ENCODE data around the gene ABHD1. TPM values are rescaled to one million over a fixed set of nuclear protein-coding genes. Genes with fewer than 3 reads are reported as not detected.
"Not testable (repeated sequence)": the region's sequence is repeated elsewhere in the genome, so short reads cannot be mapped to it uniquely, and the experiment has no call there.

Gene ABHD1
- polyA plus RNA-seq (2013, experiment 1 of 4) = 0.41 TPM
- 0.73 TPM for polyA plus RNA-seq (2013, experiment 2 of 4)
- polyA plus RNA-seq (2013, experiment 3 of 4) = 0.59 TPM
- 0.36 TPM for polyA plus RNA-seq (2013, experiment 4 of 4)

DNA sequence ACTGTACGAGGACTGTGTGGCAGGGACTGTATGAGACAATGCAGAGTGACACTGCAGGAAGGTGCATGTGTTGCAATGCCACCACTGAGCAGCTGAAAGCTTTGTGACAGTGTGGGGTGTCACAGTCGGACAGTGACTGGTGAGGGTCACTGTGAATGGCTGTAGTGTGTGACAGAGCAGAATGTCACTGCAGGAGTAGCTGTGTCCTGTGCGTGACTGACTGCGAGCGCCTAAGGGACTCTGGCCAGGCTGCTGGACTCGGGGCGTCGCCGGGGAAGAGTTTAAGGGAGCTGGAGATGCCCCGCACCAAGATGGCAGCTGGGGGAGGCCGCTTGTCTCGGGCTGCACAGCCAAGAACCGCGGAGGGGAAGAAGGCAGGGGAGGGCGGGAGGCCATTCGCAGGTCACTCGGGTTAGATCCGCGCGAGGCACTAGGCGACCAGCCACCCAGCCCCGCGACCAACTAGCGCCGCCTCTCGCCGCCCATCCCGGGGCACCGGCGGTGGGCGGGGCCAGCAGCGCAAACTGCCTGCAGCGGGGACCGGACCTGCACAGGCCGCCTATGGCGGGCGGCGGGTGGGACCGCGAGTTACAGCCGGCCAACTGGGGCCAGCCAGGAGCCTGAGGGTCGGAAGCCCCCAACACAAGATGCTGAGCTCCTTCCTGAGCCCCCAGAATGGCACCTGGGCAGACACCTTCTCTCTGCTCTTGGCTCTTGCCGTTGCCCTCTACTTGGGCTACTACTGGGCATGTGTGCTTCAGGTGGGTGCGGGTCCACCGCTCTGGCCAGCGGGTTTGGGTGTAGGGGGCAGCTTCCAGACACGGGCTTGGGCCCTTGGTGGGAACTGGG lies at the start of gene ABHD1:
Gene ABHD1 (plus strand): TSS at position 514 of the 849 bp plus-strand sequence. CDS start 134 bp downstream, at position 648.
- peaks cover 8% of the 10 kb centered on the region for H3K4me1 ChIP-seq (ENCODE audit: control insufficient read depth, insufficient read depth, low read length)
- H3K9me3 ChIP-seq (ENCODE audit: control insufficient read depth, low read length) = no peaks in the 10 kb centered on the region
- H3K36me3 ChIP-seq (ENCODE audit: control insufficient read depth, insufficient read depth, low read length) = no peaks in the 10 kb centered on the region
- peak within 1 kb of the TSS; percentile 29 for H3K4me3 ChIP-seq (ENCODE audit: insufficient read depth, low read depth, low read length)
- H3K27me3 ChIP-seq (ENCODE audit: control insufficient read depth, insufficient read depth, low read length, poor library complexity, severe bottlenecking) = peaks cover 62% of the 10 kb centered on the region
- 11 to 12% methylated on average over 47 of the region's 47 CpGs for WGBS, 2 experiments
- H3K27ac ChIP-seq (ENCODE audit: insufficient read depth, low read depth, low read length, poor library complexity, severe bottlenecking) = no peak within 1 kb of the TSS

DNA sequence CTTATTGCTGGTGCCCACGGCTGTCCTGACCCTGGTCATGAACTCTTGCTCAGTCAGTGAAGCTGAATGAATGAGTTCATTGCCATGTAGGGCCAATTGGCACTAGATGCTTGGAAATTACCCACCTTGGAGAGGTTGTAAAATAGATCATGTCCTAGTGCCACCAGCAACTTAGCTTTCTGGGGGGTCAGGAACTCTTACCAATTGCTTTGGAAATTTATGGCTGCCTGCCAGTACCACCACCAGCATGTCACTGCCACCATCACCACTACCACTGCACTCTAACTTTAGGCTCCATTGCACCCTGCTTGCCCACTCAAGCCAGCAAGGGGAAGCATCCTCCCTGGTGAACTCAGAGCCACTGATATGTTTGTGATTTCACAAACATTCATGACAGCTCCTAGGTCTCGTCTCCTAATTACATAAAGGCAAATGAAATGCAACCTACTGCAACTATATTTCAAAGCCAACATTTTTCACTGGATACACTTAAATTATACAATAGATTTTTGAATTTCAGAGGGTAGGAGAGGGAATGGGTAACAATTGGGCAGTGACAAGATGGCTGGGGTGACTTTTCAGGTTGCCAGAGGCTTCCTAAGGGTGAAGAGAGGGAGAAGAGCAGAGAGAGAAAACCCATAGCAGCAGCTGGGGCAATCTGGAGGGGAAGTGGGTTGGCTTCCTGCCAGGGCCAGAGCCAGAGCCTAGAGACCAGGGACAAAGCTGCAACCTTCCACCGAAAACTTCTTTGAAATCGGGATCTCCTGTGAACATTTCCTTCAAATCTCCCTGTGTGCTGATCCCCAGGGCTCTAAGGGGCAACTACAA lies 48.7 kb upstream of the ABHD1 start:
- Histone ChIP-seq H3K9me3 (ENCODE audit: control insufficient read depth, low read length) (no peaks in the 10 kb centered on the region), H3K27ac (ENCODE audit: insufficient read depth, low read depth, low read length, poor library complexity, severe bottlenecking) (no peak overlapping the region), H3K36me3 (ENCODE audit: control insufficient read depth, insufficient read depth, low read length) (no peaks in the 10 kb centered on the region), H3K27me3 (ENCODE audit: control insufficient read depth, insufficient read depth, low read length, poor library complexity, severe bottlenecking) (no peaks in the 10 kb centered on the region), H3K4me3 (ENCODE audit: insufficient read depth, low read depth, low read length) (no peak overlapping the region), H3K4me1 (ENCODE audit: control insufficient read depth, insufficient read depth, low read length) (peaks cover 19% of the 10 kb centered on the region)
- WGBS, 2 experiments = 91 to 94% methylated on average over 4 of the region's 4 CpGs

DNA sequence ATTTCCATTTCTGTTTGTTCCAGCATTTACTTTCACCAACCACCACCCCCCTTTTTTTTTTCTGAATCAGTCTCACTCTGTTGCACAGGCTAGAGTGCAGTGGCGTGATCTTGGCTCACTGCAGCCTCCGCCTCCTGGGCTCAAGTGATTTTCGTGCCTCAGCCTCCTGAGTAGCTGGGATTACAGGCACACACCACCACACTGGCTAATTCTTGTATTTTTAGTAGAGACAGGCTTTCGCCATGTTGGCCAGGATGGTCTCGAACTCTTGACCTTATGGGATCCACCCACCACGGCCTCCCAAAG lies 48.1 kb upstream of the ABHD1 start:
- H3K36me3 ChIP-seq (ENCODE audit: control insufficient read depth, insufficient read depth, low read length); H3K9me3 ChIP-seq (ENCODE audit: control insufficient read depth, low read length); H3K4me3 ChIP-seq (ENCODE audit: insufficient read depth, low read depth, low read length); H3K27me3 ChIP-seq (ENCODE audit: control insufficient read depth, insufficient read depth, low read length, poor library complexity, severe bottlenecking); H3K27ac ChIP-seq (ENCODE audit: insufficient read depth, low read depth, low read length, poor library complexity, severe bottlenecking): not testable (repeated sequence)
- peaks cover 20% of the 10 kb centered on the region for H3K4me1 ChIP-seq (ENCODE audit: control insufficient read depth, insufficient read depth, low read length)
- 92% methylated on average over 6 of the region's 6 CpGs for WGBS, 2 experiments

DNA sequence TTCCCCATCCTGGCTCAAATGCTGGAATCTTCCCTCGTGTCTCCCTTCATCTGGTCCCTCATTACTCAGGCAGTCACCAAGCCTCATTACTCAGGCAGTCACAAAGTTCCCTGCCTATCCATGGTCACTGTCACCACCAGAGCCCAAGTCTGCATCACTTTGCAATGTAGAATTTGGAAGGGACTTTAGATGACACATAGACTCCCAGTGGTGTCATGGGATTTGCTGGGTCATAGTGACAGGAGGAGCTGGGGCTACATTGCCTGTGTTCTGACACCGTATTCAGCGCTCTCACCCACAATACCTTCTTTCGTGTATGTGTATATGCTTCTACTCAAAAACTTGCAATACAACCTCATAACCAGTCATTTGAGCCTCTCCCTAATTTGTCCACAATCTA lies 47.3 kb upstream of the ABHD1 start:
- Histone ChIP-seq H3K9me3 (ENCODE audit: control insufficient read depth, low read length) (no peaks in the 10 kb centered on the region), H3K4me3 (ENCODE audit: insufficient read depth, low read depth, low read length) (no peak overlapping the region), H3K36me3 (ENCODE audit: control insufficient read depth, insufficient read depth, low read length) (no peaks in the 10 kb centered on the region), H3K27ac (ENCODE audit: insufficient read depth, low read depth, low read length, poor library complexity, severe bottlenecking) (no peak overlapping the region), H3K27me3 (ENCODE audit: control insufficient read depth, insufficient read depth, low read length, poor library complexity, severe bottlenecking) (no peaks in the 10 kb centered on the region), H3K4me1 (ENCODE audit: control insufficient read depth, insufficient read depth, low read length) (peaks cover 26% of the 10 kb centered on the region)
- WGBS, 2 experiments = 89 to 92% methylated on average over 4 of the region's 4 CpGs

DNA sequence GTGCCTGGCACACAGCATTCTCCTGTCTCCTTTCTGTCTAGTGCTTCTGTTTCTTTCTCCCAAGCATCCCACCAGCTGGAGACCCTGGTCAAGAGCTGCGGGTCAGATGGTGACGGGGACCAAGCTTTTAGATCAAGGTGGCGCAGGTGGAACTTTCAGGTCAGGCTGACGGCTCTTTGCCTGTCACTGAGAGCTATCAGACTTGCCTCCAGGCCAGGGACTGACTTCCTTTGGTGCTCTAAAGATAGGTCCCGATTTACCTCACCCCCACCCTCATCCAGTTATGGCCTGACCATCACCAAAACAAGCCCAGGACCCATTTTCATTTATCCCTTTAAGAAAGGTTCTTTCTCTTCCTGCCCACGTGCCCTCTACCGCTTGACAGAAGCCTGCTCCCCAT lies 46.4 kb upstream of the ABHD1 start:
- WGBS, 2 experiments = 90 to 91% methylated on average over 7 of the region's 7 CpGs
- no peaks in the 10 kb centered on the region for H3K36me3 ChIP-seq (ENCODE audit: control insufficient read depth, insufficient read depth, low read length)
- H3K27ac ChIP-seq (ENCODE audit: insufficient read depth, low read depth, low read length, poor library complexity, severe bottlenecking) = no peak overlapping the region
- peaks cover 31% of the 10 kb centered on the region for H3K4me1 ChIP-seq (ENCODE audit: control insufficient read depth, insufficient read depth, low read length)
- H3K4me3 ChIP-seq (ENCODE audit: insufficient read depth, low read depth, low read length) = no peak overlapping the region
- no peaks in the 10 kb centered on the region for H3K9me3 ChIP-seq (ENCODE audit: control insufficient read depth, low read length)
- H3K27me3 ChIP-seq (ENCODE audit: control insufficient read depth, insufficient read depth, low read length, poor library complexity, severe bottlenecking) = no peaks in the 10 kb centered on the region

DNA sequence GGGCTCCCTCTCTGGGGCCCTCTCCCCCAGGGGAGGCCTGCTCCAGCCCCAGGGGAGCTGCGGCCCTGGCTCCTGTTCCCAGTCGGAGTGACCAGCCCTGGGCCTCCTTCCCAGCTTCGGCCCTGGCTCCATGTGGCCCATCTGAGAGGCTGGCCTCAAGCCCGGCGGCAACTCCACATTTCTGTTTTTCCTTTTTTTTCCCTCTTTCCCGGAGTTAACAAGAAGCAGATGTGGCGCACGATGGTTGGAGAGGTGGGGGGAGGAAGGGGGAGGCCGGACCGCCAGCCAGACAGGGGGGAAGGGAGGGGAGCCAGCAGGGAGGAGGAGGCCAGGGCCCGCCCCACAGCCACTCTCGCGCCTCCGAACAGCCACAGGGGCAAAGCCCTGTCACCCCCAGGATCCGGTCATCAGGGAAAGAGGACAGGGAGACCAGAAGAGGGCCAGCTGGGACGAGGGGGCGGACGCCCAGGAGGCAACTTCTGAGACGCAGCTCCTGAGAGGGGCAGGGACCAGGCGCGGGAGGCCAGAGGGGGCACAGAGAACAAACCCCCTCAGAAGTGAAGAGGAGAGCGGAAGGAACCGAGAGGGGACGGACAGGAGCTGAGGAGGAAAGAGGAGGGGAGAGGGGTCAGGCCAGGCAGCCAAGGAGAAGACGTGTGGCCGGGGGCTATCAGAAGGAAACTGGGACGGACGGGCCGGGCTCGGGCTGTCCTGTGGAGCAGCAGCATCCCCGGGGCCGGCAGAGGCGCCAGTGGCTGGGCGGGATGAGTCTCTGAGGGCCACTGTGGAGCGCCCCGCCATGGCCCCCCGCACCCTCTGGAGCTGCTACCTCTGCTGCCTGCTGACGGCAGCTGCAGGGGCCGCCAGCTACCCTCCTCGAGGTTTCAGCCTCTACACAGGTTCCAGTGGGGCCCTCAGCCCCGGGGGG lies 45.1 kb upstream of the ABHD1 start, which contains the start of gene EMILIN1:
Gene EMILIN1 (plus strand): TSS at position 349 of the 928 bp plus-strand sequence. CDS start 451 bp downstream, at position 800.
- 69 to 71% methylated on average over 40 to 41 of the region's 41 CpGs for WGBS, 2 experiments
- peaks cover 25% of the 10 kb centered on the region for H3K4me1 ChIP-seq (ENCODE audit: control insufficient read depth, insufficient read depth, low read length)
- no peaks in the 10 kb centered on the region for H3K27me3 ChIP-seq (ENCODE audit: control insufficient read depth, insufficient read depth, low read length, poor library complexity, severe bottlenecking)
- no peaks in the 10 kb centered on the region for H3K9me3 ChIP-seq (ENCODE audit: control insufficient read depth, low read length)
- H3K4me3 ChIP-seq (ENCODE audit: insufficient read depth, low read depth, low read length) = no peak within 1 kb of the TSS
- H3K36me3 ChIP-seq (ENCODE audit: control insufficient read depth, insufficient read depth, low read length) = no peaks in the 10 kb centered on the region
- H3K27ac ChIP-seq (ENCODE audit: insufficient read depth, low read depth, low read length, poor library complexity, severe bottlenecking) = peak within 1 kb of the TSS; percentile 16

DNA sequence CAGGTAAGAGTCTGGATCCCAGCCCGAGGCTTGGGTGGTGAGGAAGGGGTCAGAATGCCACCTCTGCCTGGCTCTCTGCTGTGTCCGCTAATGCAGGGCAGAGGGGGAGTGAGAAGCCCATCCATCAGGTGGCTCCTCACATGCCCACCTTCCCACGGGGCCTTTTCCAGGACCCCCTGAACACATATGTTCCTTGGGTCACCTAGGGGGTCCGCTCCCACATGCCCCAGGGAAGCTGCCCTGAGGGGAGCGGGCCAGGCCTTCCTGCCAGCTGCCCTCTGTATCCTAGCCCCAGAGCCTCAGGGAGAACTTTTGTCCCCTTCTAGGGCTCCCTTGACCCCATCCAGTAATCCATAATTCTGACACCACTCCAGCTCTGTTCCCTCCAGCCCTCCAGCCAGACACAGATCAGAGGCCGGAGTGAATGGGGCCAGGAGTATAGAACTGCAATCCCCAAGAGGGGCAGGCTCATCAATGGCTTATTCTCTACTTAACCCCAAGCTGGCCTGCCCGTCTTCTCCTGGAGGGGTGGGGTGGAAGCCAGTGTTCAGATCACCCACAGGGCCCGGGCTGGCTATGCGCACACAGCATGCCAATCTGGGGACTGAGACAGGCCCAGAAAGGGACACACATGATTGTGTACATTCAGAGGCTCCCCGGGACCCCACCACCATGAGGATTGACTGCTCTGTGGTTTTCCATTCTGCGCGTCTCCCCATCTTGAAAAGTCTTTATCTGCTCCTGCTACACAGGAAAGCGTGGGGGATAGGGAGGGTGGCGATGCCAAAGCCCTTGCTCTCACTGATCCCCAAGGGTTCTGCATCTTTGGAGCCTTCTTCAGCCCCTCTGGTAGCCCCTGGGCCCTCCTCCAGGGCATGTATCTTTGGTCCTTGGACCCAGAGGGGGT lies 44.1 kb upstream of the ABHD1 start:
- WGBS, 2 experiments = 94% methylated on average over 14 of the region's 14 CpGs
- no peaks in the 10 kb centered on the region for H3K27me3 ChIP-seq (ENCODE audit: control insufficient read depth, insufficient read depth, low read length, poor library complexity, severe bottlenecking)
- peaks cover 25% of the 10 kb centered on the region for H3K4me1 ChIP-seq (ENCODE audit: control insufficient read depth, insufficient read depth, low read length)
- H3K27ac ChIP-seq (ENCODE audit: insufficient read depth, low read depth, low read length, poor library complexity, severe bottlenecking) = peak overlapping the region; percentile 16
- no peaks in the 10 kb centered on the region for H3K36me3 ChIP-seq (ENCODE audit: control insufficient read depth, insufficient read depth, low read length)
- H3K4me3 ChIP-seq (ENCODE audit: insufficient read depth, low read depth, low read length) = no peak overlapping the region
- H3K9me3 ChIP-seq (ENCODE audit: control insufficient read depth, low read length) = no peaks in the 10 kb centered on the region

DNA sequence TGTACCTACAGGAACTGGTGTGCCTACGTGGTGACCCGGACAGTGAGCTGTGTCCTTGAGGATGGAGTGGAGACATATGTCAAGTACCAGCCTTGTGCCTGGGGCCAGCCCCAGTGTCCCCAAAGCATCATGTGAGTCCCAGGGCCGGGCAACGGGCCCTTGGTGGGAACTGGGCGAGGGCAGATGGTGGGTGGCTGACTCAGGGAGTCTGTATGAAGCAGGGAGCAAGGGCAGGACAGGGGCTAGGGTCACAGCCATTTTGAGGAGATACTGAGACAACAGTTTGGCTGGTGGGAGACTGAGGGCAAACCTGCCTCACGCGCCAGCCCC lies 43.5 kb upstream of the ABHD1 start:
- Histone ChIP-seq H3K27ac (ENCODE audit: insufficient read depth, low read depth, low read length, poor library complexity, severe bottlenecking) (no peak overlapping the region), H3K4me3 (ENCODE audit: insufficient read depth, low read depth, low read length) (no peak overlapping the region), H3K9me3 (ENCODE audit: control insufficient read depth, low read length) (no peaks in the 10 kb centered on the region), H3K4me1 (ENCODE audit: control insufficient read depth, insufficient read depth, low read length) (peaks cover 25% of the 10 kb centered on the region), H3K36me3 (ENCODE audit: control insufficient read depth, insufficient read depth, low read length) (no peaks in the 10 kb centered on the region), H3K27me3 (ENCODE audit: control insufficient read depth, insufficient read depth, low read length, poor library complexity, severe bottlenecking) (peaks cover 2% of the 10 kb centered on the region)
- 96% methylated on average over 7 of the region's 7 CpGs for whole genome bisulfite sequencing, 2 experiments

DNA sequence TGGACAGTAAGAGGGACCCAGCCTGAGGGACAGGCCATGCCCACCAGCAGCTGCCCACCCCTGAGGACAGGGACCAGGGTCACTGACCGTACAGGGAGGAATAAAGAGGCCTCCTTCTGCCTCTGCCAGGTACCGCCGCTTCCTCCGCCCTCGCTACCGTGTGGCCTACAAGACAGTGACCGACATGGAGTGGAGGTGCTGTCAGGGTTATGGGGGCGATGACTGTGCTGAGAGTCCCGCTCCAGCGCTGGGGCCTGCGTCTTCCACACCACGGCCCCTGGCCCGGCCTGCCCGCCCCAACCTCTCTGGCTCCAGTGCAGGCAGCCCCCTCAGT lies 43.0 kb upstream of the ABHD1 start:
- H3K4me3 ChIP-seq (ENCODE audit: insufficient read depth, low read depth, low read length) = no peak overlapping the region
- H3K4me1 ChIP-seq (ENCODE audit: control insufficient read depth, insufficient read depth, low read length) = peaks cover 25% of the 10 kb centered on the region
- no peaks in the 10 kb centered on the region for H3K9me3 ChIP-seq (ENCODE audit: control insufficient read depth, low read length)
- H3K27me3 ChIP-seq (ENCODE audit: control insufficient read depth, insufficient read depth, low read length, poor library complexity, severe bottlenecking) = peaks cover 7% of the 10 kb centered on the region
- 95 to 96% methylated on average over 14 of the region's 14 CpGs for whole genome bisulfite sequencing, 2 experiments
- no peaks in the 10 kb centered on the region for H3K36me3 ChIP-seq (ENCODE audit: control insufficient read depth, insufficient read depth, low read length)
- no peak overlapping the region for H3K27ac ChIP-seq (ENCODE audit: insufficient read depth, low read depth, low read length, poor library complexity, severe bottlenecking)

Measured in ectodermal cell (in vitro differentiated cells).